IMR-90 (cell line): Measurements from ENCODE around the gene CD248. TPM values are rescaled to one million over a fixed set of nuclear protein-coding genes. Genes with fewer than 3 reads are reported as not detected.

ENCODE experiments used
- ATAC-seq: fragments of 200-7000 bp; cut with Tn5 transposase; 2 replicates; pipeline ENCODE4 v1.9.1; 2020; ENCODE audit warnings: low read depth, mild to moderate bottlenecking, moderate library complexity
- BruUV-seq: library from RNA; stranded (reverse); fragments of 400-500 nt; replicated peaks from 2 replicates; lab custom pipeline; 2021; lab: Mats Ljungman, UMichigan
- CTCF ChIA-PET: fragments of 300-600 bp; formaldehyde crosslinking; extraction: SDS; loops from one replicate; lab custom pipeline; 2021; ENCODE audit warnings: antibody characterized with exemption; lab: Yijun Ruan, JAX
- POLR2A ChIA-PET: fragments of 300-600 bp; sonication (Branson Sonifier 250); formaldehyde crosslinking; loops from one replicate; lab custom pipeline; 2022; ENCODE audit warnings: antibody characterized with exemption; ENCODE audit not compliant: unreplicated experiment; lab: Charles Lee
- DNase-seq: peaks from one replicate; pipeline ENCODE4 v3.0.0; 2013
- H2AFZ ChIP-seq: replicated peaks from 2 replicates; pipeline ENCODE3; 2013; ENCODE audit warnings: low read length, mild to moderate bottlenecking; ENCODE audit not compliant: poor library complexity
- H2AK5ac ChIP-seq: 2 replicates; pipeline ENCODE4 v1.6.1; 2013; ENCODE audit warnings: low read depth, low read length, inconsistent platforms
- H2AK9ac ChIP-seq: replicated peaks from 2 replicates; pipeline ENCODE3; 2013; ENCODE audit warnings: mild to moderate bottlenecking, low read depth, low read length, moderate library complexity; ENCODE audit not compliant: poor library complexity
- H2BK120ac ChIP-seq: 2 replicates; pipeline ENCODE4 v1.6.1; 2013; ENCODE audit warnings: low read depth, low read length, inconsistent platforms
- H2BK15ac ChIP-seq: 3 replicates; pipeline ENCODE4 v1.6.1; 2013; ENCODE audit warnings: low read depth, low read length, inconsistent platforms
- H2BK20ac ChIP-seq: 2 replicates; pipeline ENCODE4 v1.6.1; 2013; ENCODE audit warnings: low read depth, mild to moderate bottlenecking, inconsistent platforms, low read length, moderate library complexity
- H2BK5ac ChIP-seq: 2 replicates; pipeline ENCODE4 v1.6.1; 2013; ENCODE audit warnings: mild to moderate bottlenecking, low read depth, low read length, inconsistent platforms; ENCODE audit not compliant: poor library complexity, severe bottlenecking
- H3K14ac ChIP-seq: replicated peaks from 2 replicates; pipeline ENCODE4 v1.6.1; 2013; ENCODE audit warnings: low read depth, low read length, inconsistent platforms
- H3K18ac ChIP-seq: 2 replicates; pipeline ENCODE4 v1.6.1; 2013; ENCODE audit warnings: low read depth, low read length, control low read depth
- H3K23ac ChIP-seq: 2 replicates; pipeline ENCODE4 v1.6.1; 2013; ENCODE audit warnings: low read depth, low read length, inconsistent platforms
- H3K27ac ChIP-seq: 2 replicates; pipeline ENCODE4 v1.5.1; 2013; ENCODE audit warnings: mild to moderate bottlenecking, control low read depth, low read length; ENCODE audit not compliant: insufficient read depth
- H3K27me3 ChIP-seq: 2 replicates; pipeline ENCODE4 v1.6.1; 2013; ENCODE audit warnings: low read length; ENCODE audit not compliant: control insufficient read depth, insufficient read depth
- H3K36me3 ChIP-seq: 2 replicates; pipeline ENCODE4 v1.6.1; 2013; ENCODE audit warnings: low read length, mixed read lengths; ENCODE audit not compliant: control insufficient read depth, insufficient read depth
- H3K4ac ChIP-seq: 2 replicates; pipeline ENCODE4 v1.6.1; 2013; ENCODE audit warnings: low read depth, low read length, inconsistent platforms
- H3K4me1 ChIP-seq: 2 replicates; pipeline ENCODE4 v1.6.1; 2013; ENCODE audit warnings: low read length, mixed read lengths; ENCODE audit not compliant: control insufficient read depth, insufficient read depth
- H3K4me2 ChIP-seq: 2 replicates; pipeline ENCODE4 v1.6.1; 2013; ENCODE audit warnings: low read depth, mild to moderate bottlenecking, control low read depth, low read length, moderate library complexity
- H3K4me3 ChIP-seq: 2 replicates; pipeline ENCODE4 v1.5.1; 2013; ENCODE audit warnings: low read depth, mild to moderate bottlenecking, control low read depth, low read length, moderate library complexity; ENCODE audit not compliant: insufficient read depth
- H3K56ac ChIP-seq: 2 replicates; pipeline ENCODE4 v1.6.1; 2013; ENCODE audit warnings: low read length, inconsistent platforms; ENCODE audit not compliant: insufficient read depth; ENCODE audit errors: extremely low read depth
- H3K79me1 ChIP-seq, 2 experiments: 2 replicates each; pipeline ENCODE4 v1.6.1; 2013; ENCODE audit warnings: low read length in 2 of 2, inconsistent platforms in 1 of 2, low read depth in 1 of 2
- H3K9ac ChIP-seq: 2 replicates; pipeline ENCODE4 v1.6.1; 2013; ENCODE audit warnings: low read depth, low read length, control low read depth
- H3K9me1 ChIP-seq: 2 replicates; pipeline ENCODE4 v1.6.1; 2013; ENCODE audit warnings: low read length, inconsistent platforms; ENCODE audit not compliant: insufficient read depth
- H3K9me3 ChIP-seq: 2 replicates; pipeline ENCODE4 v1.6.1; 2013; ENCODE audit warnings: low read length; ENCODE audit not compliant: control insufficient read depth, insufficient read depth
- H4K20me1 ChIP-seq: 2 replicates; pipeline ENCODE4 v1.6.1; 2013; ENCODE audit warnings: low read length, inconsistent platforms; ENCODE audit not compliant: insufficient read depth
- H4K5ac ChIP-seq: 2 replicates; pipeline ENCODE4 v1.6.1; 2013; ENCODE audit warnings: mild to moderate bottlenecking, low read depth, low read length, control low read depth
- H4K8ac ChIP-seq, 2 experiments: 2 replicates each; pipeline ENCODE4 v1.6.1; 2013; ENCODE audit warnings: low read depth in 2 of 2, low read length in 2 of 2, control low read depth in 1 of 2, inconsistent platforms in 1 of 2
- H4K91ac ChIP-seq: 2 replicates; pipeline ENCODE4 v1.6.1; 2013; ENCODE audit warnings: low read depth, low read length, inconsistent platforms; ENCODE audit not compliant: insufficient read depth
- NFE2L2 ChIP-seq: fragments of 150-350 bp; IDR thresholded peaks from 2 replicates; pipeline ENCODE4 v1.6.1; 2016; ENCODE audit warnings: low read depth, mild to moderate bottlenecking, low read length
- RAD21 ChIP-seq: IDR thresholded peaks from 2 replicates; pipeline ENCODE4 v1.6.1; 2012; ENCODE audit warnings: low read length, improper control_type of control experiment
- RCOR1 ChIP-seq: IDR thresholded peaks from 2 replicates; pipeline ENCODE4 v1.6.1; 2012; ENCODE audit warnings: mild to moderate bottlenecking, low read length, improper control_type of control experiment; ENCODE audit not compliant: insufficient replicate concordance
- WGBS, 2 experiments: methylation state at CpG; one replicate each; pipeline versions ENCODE4 v1.1.5 to v1.1.7; 2013; ENCODE audit warnings: missing lambda C conversion rate in 2 of 2; ENCODE audit not compliant: insufficient read length in 1 of 2; ENCODE audit errors: extremely low coverage in 2 of 2; 5-methylcytosine and 5-hydroxymethylcytosine counted together
- dilution Hi-C: fragments of 300-500 bp; cut with HindIII; formaldehyde crosslinking; loops from one replicate; pipeline ENCODE4 v1.14.3; 2018; ENCODE audit warnings: low sequenced_read_pairs; ENCODE audit not compliant: unreplicated experiment
- in situ Hi-C: fragments of 300-500 bp; cut with MboI; formaldehyde crosslinking; loops from 3 replicates; pipeline ENCODE4 v1.14.3; 2019; ENCODE audit warnings: low sequenced_read_pairs, inconsistent platforms, mixed read lengths
- intact Hi-C: fragments of 100-400 bp; cut with micrococcal nuclease; formaldehyde crosslinking; loops from 2 replicates; pipeline ENCODE4 v1.10.0; 2022
- polyA plus RNA-seq, 3 experiments: library from polyadenylated mRNA; depleted of rRNA; stranded (reverse); fragments of >200 nt; gene quantifications; 2 replicates each; pipeline ENCODE4 v1.2.3, GENCODE V29; 2012; ENCODE audit warnings: low replicate concordance in 1 of 3
- total RNA-seq: library from RNA; depleted of rRNA; stranded (reverse); fragments of >200 nt; gene quantifications from 2 replicates; pipeline ENCODE4 v1.2.3, GENCODE V29; 2012

Gene CD248
- total and polyA plus RNA-seq, 2 of the 4 experiments (the other 2 are of a cell fraction), result 19.5 to 223 TPM

GRCh38 chr11:66331542-66332370, 14.9 kb upstream of the CD248 start (continued):
- no peak for TF ChIP-seq NFE2L2

DNA sequence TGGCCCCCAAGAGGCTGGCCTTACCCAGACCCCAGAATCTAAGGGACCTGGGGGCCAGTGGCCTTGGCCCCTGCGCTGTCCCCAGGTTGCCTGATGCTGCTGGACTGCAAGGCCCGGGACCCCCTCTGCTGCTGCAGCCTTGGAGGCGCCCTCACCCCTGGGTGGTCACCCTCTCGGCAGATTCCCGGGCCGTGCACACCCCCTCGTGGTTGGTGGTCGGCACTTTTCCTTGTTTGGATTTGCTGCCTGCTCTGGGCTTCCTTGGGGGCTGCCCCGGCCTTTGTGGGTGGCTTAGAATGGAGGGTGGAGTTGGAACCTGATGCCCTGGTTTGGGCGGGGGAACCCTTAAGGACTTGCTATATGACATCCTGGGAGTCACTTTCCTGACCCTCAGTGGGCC, 14.1 kb upstream of the CD248 start:
- ATAC-seq (no peak), DNase-seq (no peak)
- no peak overlapping the region for H3K14ac ChIP-seq
- no peak overlapping the region for H4K5ac ChIP-seq
- H3K79me1 ChIP-seq, result peaks cover 5 to 59% of the 10 kb centered on the region in 2 experiments
- H2AFZ ChIP-seq, result peak overlapping the region; percentile 24
- no peak overlapping the region for H3K4ac ChIP-seq
- H2AK9ac ChIP-seq, result peak overlapping the region; percentile 43
- TF ChIP-seq RAD21, result no peak
- TF ChIP-seq RCOR1, result no peak
- H3K27ac ChIP-seq, result no peak overlapping the region
- H3K9me1 ChIP-seq, result peaks cover 12% of the 10 kb centered on the region
- no peak overlapping the region for H3K18ac ChIP-seq
- H2BK5ac ChIP-seq, result no peak overlapping the region
- WGBS, 2 experiments, result 51% methylated on average over 6 of the region's 10 CpGs; no CpG with 5 or more reads in 1 of the 2 experiments
- CTCF ChIA-PET, result no interaction called here
- peaks cover 18% of the 10 kb centered on the region for H3K36me3 ChIP-seq
- H3K9ac ChIP-seq, result no peak overlapping the region
- H2BK20ac ChIP-seq, result no peak overlapping the region
- H2AK5ac ChIP-seq, result no peak overlapping the region
- H3K4me2 ChIP-seq, result no peak overlapping the region
- intact Hi-C loops, result no loop called here
- no peak overlapping the region for H3K56ac ChIP-seq
- H3K9me3 ChIP-seq, result no peaks in the 10 kb centered on the region
- no peak overlapping the region for H4K91ac ChIP-seq
- dilution Hi-C loops, result no loop called here
- no peaks in the 10 kb centered on the region for H3K27me3 ChIP-seq
- H3K4me3 ChIP-seq, result no peak overlapping the region
- no peak overlapping the region for H4K8ac ChIP-seq
- POLR2A ChIA-PET, result no interaction called here
- H2BK120ac ChIP-seq, result no peak overlapping the region
- H2BK15ac ChIP-seq, result no peak overlapping the region
- in situ Hi-C loops, result no loop called here
- peaks cover 34% of the 10 kb centered on the region for H3K4me1 ChIP-seq
- no TSS peak for BruUV-seq
- H4K20me1 ChIP-seq, result peaks cover 5% of the 10 kb centered on the region; the same call in 1 of the 2 replicates
- no peak overlapping the region for H3K23ac ChIP-seq
